Adrenal gland (tissue), 5 donors: ENCODE data around the gene PDZRN3.

Source experiments
- POLR2A ChIP-seq, 2 donors: fragments of 450-650 bp; IDR thresholded peaks; one replicate each; pipeline ENCODE4 v1.6.1; 2017; ENCODE audit warnings: antibody characterized with exemption in 2 of 2, mild to moderate bottlenecking in 2 of 2, moderate library complexity in 1 of 2
- TF ChIP-seq, protein P1 (sequence below), 6 experiments: fragments of 450-650 bp in 4 of 6; fragments of 200-600 bp in 2 of 6; sonication (generic) in 1 of 6; IDR thresholded peaks; 1 replicate in 5 of 6; 2 replicates in 1 of 6; pipeline versions ENCODE4 v1.5.1 to v1.8.0; 2016 to 2021; ENCODE audit warnings: antibody characterized with exemption in 6 of 6, mild to moderate bottlenecking in 2 of 6, moderate library complexity in 1 of 6
- donor health status: DM: no; HTN: no; CAD: no.

DNA sequence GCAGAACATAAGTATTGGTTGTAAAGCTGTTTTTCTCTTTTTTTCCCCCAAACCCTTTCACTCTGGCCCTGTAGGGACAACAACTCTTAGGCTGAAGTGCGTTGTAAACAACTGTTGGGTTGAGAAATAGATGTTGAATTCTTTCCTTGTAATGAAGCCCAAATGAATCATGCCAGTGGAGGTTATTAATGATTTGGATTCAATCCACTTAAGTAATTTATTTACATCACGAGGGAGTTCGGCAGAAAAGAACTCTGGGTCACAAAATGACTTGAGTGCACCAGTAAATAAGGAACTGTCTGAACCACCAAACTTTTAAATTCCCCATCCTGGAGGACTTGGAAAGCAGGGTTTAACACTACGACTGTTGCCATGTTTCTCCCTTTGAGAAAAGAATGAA is 218.9 kb downstream of the PDZRN3 start:
- TF ChIP-seq, protein P1, sequence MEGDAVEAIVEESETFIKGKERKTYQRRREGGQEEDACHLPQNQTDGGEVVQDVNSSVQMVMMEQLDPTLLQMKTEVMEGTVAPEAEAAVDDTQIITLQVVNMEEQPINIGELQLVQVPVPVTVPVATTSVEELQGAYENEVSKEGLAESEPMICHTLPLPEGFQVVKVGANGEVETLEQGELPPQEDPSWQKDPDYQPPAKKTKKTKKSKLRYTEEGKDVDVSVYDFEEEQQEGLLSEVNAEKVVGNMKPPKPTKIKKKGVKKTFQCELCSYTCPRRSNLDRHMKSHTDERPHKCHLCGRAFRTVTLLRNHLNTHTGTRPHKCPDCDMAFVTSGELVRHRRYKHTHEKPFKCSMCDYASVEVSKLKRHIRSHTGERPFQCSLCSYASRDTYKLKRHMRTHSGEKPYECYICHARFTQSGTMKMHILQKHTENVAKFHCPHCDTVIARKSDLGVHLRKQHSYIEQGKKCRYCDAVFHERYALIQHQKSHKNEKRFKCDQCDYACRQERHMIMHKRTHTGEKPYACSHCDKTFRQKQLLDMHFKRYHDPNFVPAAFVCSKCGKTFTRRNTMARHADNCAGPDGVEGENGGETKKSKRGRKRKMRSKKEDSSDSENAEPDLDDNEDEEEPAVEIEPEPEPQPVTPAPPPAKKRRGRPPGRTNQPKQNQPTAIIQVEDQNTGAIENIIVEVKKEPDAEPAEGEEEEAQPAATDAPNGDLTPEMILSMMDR (IDR thresholded peaks at IDR 0.05): no peak
- TF ChIP-seq POLR2A (IDR thresholded peaks at IDR 0.05): no peak
